ENCODE measurements around the gene CLASP1. TPM values are rescaled to one million over a fixed set of nuclear protein-coding genes. Genes with fewer than 3 reads are reported as not detected.
"Not testable (repeated sequence)": the region's sequence is repeated elsewhere in the genome, so short reads cannot be mapped to it uniquely, and the experiment has no call there.

Gene CLASP1
- total RNA-seq, 1 donor from 2014 or later = 90.4 TPM

DNA sequence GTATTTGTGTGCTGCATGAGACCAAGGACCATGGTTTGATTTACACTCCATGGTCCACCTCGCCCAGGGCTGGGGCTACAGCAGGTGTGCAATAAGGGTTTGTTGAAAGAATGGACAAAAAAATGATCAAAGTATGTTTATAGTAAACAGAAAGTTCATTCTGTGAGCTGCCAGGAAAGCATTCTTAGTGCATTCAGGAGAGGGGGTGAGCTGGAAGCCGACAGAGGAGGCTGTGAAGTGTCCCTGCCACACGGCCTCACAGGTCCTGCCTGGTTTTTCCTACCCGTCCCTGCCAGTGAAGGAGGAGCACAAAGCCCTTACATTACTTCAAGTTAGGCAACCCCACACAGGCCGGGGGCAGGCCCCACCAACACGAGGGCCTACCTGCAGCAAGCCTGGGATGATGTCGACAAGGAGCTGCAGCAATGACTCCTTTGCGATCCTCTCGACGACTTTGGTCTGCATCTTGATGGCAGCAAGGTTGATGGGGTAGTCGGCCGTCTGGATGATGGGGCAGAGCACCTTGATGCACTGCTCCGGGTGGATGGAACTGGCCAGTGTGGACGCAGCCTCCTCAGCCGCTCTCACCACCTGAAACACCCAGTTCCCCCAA lies 301.0 kb downstream of the CLASP1 start:
- H3K9me3 ChIP-seq = no peaks in the 10 kb centered on the region
- intact Hi-C loops (cut with DNase I) = no loop called here
- peaks cover 0 to 92% of the 10 kb centered on the region in 2 donors for H3K36me3 ChIP-seq
- H3K27me3 ChIP-seq = no peaks in the 10 kb centered on the region
- no peak overlapping the region for H3K4me3 ChIP-seq
- H3K4me1 ChIP-seq = no peaks in the 10 kb centered on the region
- DNase-seq (ENCODE audit: extremely low spot score in 2 of 2) = no peak
- TF ChIP-seq POLR2A (IDR thresholded peaks at IDR 0.05) (no peak), POLR2AphosphoS5 (IDR thresholded peaks at IDR 0.05; ENCODE audit: insufficient read depth in 1 of 2, low read depth in 1 of 2) (no peak)
- TF ChIP-seq, protein P1, sequence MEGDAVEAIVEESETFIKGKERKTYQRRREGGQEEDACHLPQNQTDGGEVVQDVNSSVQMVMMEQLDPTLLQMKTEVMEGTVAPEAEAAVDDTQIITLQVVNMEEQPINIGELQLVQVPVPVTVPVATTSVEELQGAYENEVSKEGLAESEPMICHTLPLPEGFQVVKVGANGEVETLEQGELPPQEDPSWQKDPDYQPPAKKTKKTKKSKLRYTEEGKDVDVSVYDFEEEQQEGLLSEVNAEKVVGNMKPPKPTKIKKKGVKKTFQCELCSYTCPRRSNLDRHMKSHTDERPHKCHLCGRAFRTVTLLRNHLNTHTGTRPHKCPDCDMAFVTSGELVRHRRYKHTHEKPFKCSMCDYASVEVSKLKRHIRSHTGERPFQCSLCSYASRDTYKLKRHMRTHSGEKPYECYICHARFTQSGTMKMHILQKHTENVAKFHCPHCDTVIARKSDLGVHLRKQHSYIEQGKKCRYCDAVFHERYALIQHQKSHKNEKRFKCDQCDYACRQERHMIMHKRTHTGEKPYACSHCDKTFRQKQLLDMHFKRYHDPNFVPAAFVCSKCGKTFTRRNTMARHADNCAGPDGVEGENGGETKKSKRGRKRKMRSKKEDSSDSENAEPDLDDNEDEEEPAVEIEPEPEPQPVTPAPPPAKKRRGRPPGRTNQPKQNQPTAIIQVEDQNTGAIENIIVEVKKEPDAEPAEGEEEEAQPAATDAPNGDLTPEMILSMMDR (IDR thresholded peaks at IDR 0.05) = no peak
- H3K27ac ChIP-seq = no peak overlapping the region

DNA sequence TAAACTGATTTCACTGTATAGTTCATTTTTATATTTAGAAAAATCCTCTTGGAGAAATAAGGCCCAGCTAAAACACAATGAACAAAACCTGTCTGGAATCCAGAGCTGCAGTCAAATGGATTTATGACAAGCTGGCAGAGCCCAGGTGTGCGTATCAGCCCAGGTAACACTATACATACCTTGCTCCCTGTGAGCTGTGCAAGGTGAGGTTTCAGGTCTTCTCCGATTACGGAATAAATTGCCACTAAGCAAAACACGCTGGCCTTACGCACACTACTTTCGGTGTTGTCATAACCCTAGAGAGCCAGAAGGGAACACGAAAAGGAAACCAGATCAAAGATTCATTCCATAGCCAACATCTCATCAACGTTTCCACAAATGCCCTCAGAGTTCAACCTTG lies 302.4 kb downstream of the CLASP1 start:
- Histone ChIP-seq H3K36me3 (peaks cover 0 to 79% of the 10 kb centered on the region in 2 donors), H3K9me3 (no peaks in the 10 kb centered on the region), H3K4me1 (no peaks in the 10 kb centered on the region), H3K27me3 (no peaks in the 10 kb centered on the region), H3K27ac (no peak overlapping the region), H3K4me3 (no peak overlapping the region)
- TF ChIP-seq POLR2AphosphoS5 (IDR thresholded peaks at IDR 0.05; ENCODE audit: insufficient read depth in 1 of 2, low read depth in 1 of 2) = no peak
- TF ChIP-seq POLR2A (IDR thresholded peaks at IDR 0.05) = no peak
- no peak for DNase-seq (ENCODE audit: extremely low spot score in 2 of 2)
- intact Hi-C loops (cut with DNase I) = no loop called here

DNA sequence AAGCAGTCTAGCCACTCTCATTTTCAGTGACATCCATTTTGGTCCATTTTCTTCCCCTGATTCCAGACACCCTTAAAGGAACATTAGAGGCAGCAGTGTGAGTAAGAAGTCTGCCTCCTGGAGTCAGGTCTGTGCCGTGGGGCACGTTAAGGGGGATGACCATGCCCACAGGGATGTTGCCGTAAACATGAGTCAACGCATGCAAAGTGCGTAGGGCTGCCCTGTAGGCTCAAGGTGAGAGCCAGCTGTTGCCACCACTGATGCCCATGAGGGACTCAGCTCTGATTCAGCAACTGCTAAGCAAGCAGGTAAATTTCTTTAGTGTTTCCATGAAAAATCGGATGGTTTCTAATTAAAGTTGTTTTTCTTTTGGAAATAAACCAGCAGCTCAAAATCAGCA lies 302.9 kb downstream of the CLASP1 start:
- H3K4me1 ChIP-seq = no peaks in the 10 kb centered on the region
- no peak for DNase-seq (ENCODE audit: extremely low spot score in 2 of 2)
- no peaks in the 10 kb centered on the region for H3K9me3 ChIP-seq
- H3K27me3 ChIP-seq = no peaks in the 10 kb centered on the region
- TF ChIP-seq, protein P1 (IDR thresholded peaks at IDR 0.05) = no peak
- TF ChIP-seq POLR2AphosphoS5 (IDR thresholded peaks at IDR 0.05; ENCODE audit: insufficient read depth in 1 of 2, low read depth in 1 of 2) = no peak
- no peak for TF ChIP-seq POLR2A (IDR thresholded peaks at IDR 0.05)
- H3K4me3 ChIP-seq = no peak overlapping the region
- H3K27ac ChIP-seq = no peak overlapping the region
- peaks cover 0 to 74% of the 10 kb centered on the region in 2 donors for H3K36me3 ChIP-seq
- intact Hi-C loops (cut with DNase I) = no loop called here

DNA sequence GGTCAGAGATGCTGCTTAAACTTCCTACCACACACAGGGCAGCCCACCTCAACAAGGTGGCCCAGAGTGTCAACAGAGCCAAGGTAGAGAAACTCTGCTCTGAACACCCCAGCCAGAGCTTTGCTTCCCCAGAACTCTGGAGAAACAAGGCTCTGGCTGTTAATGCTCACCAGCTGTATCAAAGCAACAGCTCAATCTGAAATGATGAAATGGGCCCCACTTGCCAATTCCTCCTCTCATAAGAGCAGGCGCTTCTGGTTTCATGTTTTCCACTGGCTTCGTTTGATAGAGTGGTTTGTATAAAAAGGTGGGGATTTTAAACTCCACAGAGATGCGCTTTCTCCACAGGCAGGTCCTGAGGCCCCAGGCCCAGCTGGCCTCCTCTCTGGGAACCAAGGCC lies 303.4 kb downstream of the CLASP1 start:
- DNase-seq (ENCODE audit: extremely low spot score in 2 of 2) = no peak
- Histone ChIP-seq H3K27ac (no peak overlapping the region), H3K9me3 (no peaks in the 10 kb centered on the region), H3K27me3 (no peaks in the 10 kb centered on the region), H3K4me3 (no peak overlapping the region), H3K4me1 (no peaks in the 10 kb centered on the region), H3K36me3 (peaks cover 0 to 73% of the 10 kb centered on the region in 2 donors)
- TF ChIP-seq POLR2AphosphoS5 (IDR thresholded peaks at IDR 0.05; ENCODE audit: insufficient read depth in 1 of 2, low read depth in 1 of 2) (no peak), POLR2A (IDR thresholded peaks at IDR 0.05) (no peak)
- TF ChIP-seq, protein P1 (IDR thresholded peaks at IDR 0.05) = no peak
- intact Hi-C loops (cut with DNase I) = no loop called here

DNA sequence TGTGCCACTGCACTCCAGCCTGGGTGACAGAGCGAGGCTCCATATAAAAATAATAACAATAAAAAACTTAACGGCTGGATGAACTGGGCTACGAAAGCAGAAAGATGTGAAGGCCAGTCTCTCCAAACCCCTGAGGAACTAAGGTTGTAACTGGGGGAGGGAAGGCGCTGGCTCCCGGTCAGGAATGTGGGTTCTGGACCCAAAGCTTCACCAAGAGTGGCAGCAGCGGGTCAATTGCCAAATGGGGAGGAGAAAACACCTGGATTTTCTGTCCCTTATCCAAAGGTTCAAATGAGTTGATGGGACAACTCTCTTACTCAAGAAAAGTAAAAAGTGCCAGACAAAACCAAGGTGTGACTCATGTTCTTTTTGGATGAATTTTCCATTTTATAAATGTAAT lies 304.2 kb downstream of the CLASP1 start:
- H3K27ac ChIP-seq = no peak overlapping the region
- DNase-seq (ENCODE audit: extremely low spot score in 2 of 2) = no peak
- intact Hi-C loops (cut with DNase I) = no loop called here
- H3K36me3 ChIP-seq = peaks cover 0 to 73% of the 10 kb centered on the region in 2 donors
- no peak overlapping the region for H3K4me3 ChIP-seq
- H3K27me3 ChIP-seq = no peaks in the 10 kb centered on the region
- TF ChIP-seq, protein P1 (IDR thresholded peaks at IDR 0.05) = no peak
- no peak for TF ChIP-seq POLR2AphosphoS5 (IDR thresholded peaks at IDR 0.05; ENCODE audit: insufficient read depth in 1 of 2, low read depth in 1 of 2)
- TF ChIP-seq POLR2A (IDR thresholded peaks at IDR 0.05) = no peak
- no peaks in the 10 kb centered on the region for H3K9me3 ChIP-seq
- H3K4me1 ChIP-seq = no peaks in the 10 kb centered on the region

DNA sequence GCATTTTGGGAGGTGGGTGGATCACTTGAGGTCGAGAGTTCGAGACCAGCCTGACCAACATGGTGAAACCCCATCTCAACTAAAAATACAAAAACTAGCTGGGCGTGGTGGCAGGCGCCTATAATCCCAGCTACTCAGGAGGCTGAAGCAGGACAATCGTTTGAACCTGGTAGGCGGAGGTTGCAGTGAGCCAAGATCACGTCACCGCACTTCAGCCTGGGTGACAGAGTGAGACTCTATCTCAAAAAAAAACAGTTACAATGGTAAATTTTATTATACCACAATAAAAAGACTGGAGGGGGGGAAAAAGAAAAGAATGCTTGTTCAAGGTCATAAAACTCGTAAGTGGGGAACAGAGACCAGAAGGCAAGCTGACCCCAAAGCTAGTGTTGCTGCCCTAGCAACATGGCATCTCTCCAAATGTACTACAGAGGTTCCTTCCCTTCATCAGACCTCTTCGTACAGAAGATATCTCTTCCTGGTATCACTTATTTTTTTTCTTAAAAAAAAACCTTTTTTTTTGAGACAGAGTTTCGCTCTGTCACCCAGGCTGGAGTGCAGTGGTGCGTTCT lies 305.3 kb downstream of the CLASP1 start:
- H3K4me3 ChIP-seq; H3K27ac ChIP-seq; H3K4me1 ChIP-seq; DNase-seq (ENCODE audit: extremely low spot score in 2 of 2); H3K9me3 ChIP-seq; intact Hi-C loops (cut with DNase I); H3K27me3 ChIP-seq: not testable (repeated sequence)
- peaks cover 0 to 73% of the 10 kb centered on the region in 2 donors for H3K36me3 ChIP-seq

Measured in vagina (tissue), 2 donors.